HuH-7 (cell line): ENCODE measurements around the gene TBX10.
"Not testable (repeated sequence)": the region's sequence is repeated elsewhere in the genome, so short reads cannot be mapped to it uniquely, and the experiment has no call there.

ENCODE experiments used
- DNase-seq: peaks from one replicate; pipeline ENCODE4 v3.0.0; 2011; ENCODE audit warnings: low spot score

Gene TBX10

GRCh38 chr11:67664213-67664585 is 24.6 kb upstream of the TBX10 start:
- DNase-seq, result no peak

- DNase-seq, result no peak
These were observed 24.1 kb upstream of the TBX10 start for GRCh38 chr11:67663532-67664212.

- no peak for DNase-seq
These were observed 23.4 kb upstream of the TBX10 start for GRCh38 chr11:67662835-67663531.

- DNase-seq, result peak; percentile 60
These were observed 22.7 kb upstream of the TBX10 start for GRCh38 chr11:67662142-67662834.

GRCh38 chr11:67660752-67661151 is 21.2 kb upstream of the TBX10 start:
- not testable (repeated sequence) for DNase-seq

- DNase-seq, result not testable (repeated sequence)
These were observed 20.1 kb upstream of the TBX10 start for GRCh38 chr11:67659651-67660165.

- no peak for DNase-seq
These were observed 17.7 kb upstream of the TBX10 start for GRCh38 chr11:67657300-67657699.

- DNase-seq, result no peak
These were observed 16.8 kb upstream of the TBX10 start for GRCh38 chr11:67656278-67656922.

- DNase-seq, result no peak
These were observed 14.7 kb upstream of the TBX10 start for GRCh38 chr11:67654225-67654624.

GRCh38 chr11:67652965-67653845 is 13.6 kb upstream of the TBX10 start:
- no peak for DNase-seq

- DNase-seq, result no peak
These were observed 12.6 kb upstream of the TBX10 start for GRCh38 chr11:67651976-67652781.

GRCh38 chr11:67649634-67650510 is 10.3 kb upstream of the TBX10 start:
- DNase-seq, result no peak

GRCh38 chr11:67648796-67649613 is 9.4 kb upstream of the TBX10 start:
- no peak for DNase-seq

GRCh38 chr11:67648140-67648795 is 8.7 kb upstream of the TBX10 start:
- no peak for DNase-seq

GRCh38 chr11:67647471-67647870 is 7.9 kb upstream of the TBX10 start:
- no peak for DNase-seq

- no peak for DNase-seq
These were observed 7.2 kb upstream of the TBX10 start for GRCh38 chr11:67646535-67647336.
